ENCODE measurements around the gene PTX4.

The PTX4 gene

GRCh38 chr16:1500465-1501150 is 11.9 kb upstream of the PTX4 start:
- DNase-seq (ENCODE audit: low read depth in 2 of 2), result no peak

DNA sequence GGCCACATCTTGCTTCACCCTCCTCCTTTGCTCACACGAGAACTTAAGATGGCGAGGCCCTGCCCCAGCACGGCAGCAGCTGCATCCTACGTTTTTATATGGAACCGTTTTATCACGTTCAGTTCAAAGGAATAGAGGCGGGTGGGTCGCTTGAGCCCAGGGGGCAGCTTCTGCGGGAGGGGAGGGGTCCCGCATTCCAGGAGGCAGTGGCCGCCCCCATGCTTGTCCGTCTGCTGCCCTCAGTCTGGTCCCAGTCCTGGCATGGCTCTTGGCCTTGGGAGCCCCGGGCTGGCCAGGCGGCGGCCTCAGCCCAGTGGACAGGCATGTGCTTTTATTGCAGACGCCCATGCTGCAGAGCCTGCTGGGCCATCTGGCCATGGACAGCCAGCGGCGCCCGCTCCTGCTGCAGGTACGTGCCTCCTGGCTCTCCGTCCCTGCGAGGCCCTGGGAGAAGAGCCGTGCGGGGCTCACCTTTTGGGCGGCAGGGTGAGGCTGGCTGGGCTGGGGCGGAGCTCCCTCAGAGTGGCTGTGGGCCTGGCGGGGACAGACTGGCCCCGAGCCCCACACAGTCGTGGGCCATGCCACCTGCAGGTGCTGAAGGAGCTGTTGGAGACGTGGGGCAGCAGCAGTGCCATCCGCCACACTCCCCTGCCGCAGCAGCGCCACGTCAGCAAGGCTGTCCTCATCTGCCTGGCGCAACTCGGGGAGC is 11.2 kb upstream of the PTX4 start:
- no peak for DNase-seq (ENCODE audit: low read depth in 2 of 2)

DNA sequence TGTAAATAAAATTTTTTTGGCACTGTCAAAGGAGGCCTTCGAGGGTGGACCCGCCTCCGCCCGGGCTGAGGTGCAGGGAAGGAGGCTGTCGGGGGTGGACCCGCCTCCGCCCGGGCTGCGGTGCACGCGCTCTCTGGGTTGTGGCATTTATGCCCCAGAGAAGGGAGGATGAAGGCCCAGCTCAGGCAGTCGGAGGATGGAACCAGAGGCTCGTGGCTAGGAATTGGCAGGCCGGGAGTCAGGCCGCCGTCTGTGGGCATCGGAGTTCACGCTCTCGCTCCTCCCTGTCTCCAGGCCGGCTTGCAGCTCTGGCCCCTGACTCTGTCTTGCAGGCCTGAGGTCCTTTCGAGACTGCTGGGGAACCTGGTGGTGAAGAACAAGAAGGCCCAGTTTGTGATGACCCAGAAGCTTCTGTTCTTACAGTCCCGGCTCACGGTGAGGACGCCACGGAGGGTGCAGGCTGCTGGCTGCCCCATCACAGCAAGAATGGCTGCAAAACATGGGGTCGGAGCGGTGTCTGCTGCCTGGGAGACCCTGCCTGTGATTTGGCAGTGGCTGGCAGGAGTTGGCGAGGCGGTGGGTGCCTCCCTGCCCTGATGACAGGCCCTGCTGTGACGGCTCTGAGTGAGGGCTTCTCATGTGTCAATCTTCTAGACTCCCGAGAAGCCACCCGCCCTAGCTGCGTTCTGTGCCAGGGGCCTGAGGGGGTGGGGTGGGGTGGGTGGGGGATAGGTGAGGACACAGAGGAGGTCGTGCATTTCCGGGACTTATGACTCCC is 10.3 kb upstream of the PTX4 start:
- DNase-seq (ENCODE audit: low read depth in 2 of 2), result no peak

DNA sequence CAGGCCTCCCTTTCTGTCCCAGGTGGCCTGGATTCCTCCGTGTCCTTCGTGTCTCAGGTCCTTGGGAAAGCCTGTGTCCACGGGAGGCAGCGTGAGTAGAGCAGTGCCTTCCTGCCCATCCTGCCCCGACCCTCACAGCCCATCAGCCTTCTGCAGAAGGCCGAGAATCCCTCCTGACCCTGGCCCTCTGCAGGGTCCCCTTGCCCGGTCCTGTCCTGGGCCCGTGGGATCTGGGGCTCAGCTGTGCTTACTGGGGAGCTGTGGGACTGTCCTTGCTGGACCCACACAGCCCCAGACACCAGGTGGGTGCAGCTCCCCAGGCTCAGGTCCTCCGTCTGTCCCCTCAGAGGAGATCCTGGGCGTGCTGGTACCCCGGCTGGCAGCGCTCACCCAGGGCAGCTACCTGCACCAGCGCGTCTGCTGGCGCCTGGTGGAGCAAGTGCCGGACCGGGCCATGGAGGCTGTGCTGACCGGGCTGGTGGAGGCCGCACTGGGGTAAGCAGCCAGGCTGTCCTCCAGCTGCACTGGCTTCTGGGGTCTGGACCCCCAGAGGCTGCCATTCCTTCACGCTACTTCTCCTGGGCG is 8.4 kb upstream of the PTX4 start:
- DNase-seq (ENCODE audit: low read depth in 2 of 2), result no peak

GRCh38 chr16:1496464-1496863 is 7.7 kb upstream of the PTX4 start:
- no peak for DNase-seq (ENCODE audit: low read depth in 2 of 2)

GRCh38 chr16:1495889-1496262 is 7.1 kb upstream of the PTX4 start:
- no peak for DNase-seq (ENCODE audit: low read depth in 2 of 2)

DNA sequence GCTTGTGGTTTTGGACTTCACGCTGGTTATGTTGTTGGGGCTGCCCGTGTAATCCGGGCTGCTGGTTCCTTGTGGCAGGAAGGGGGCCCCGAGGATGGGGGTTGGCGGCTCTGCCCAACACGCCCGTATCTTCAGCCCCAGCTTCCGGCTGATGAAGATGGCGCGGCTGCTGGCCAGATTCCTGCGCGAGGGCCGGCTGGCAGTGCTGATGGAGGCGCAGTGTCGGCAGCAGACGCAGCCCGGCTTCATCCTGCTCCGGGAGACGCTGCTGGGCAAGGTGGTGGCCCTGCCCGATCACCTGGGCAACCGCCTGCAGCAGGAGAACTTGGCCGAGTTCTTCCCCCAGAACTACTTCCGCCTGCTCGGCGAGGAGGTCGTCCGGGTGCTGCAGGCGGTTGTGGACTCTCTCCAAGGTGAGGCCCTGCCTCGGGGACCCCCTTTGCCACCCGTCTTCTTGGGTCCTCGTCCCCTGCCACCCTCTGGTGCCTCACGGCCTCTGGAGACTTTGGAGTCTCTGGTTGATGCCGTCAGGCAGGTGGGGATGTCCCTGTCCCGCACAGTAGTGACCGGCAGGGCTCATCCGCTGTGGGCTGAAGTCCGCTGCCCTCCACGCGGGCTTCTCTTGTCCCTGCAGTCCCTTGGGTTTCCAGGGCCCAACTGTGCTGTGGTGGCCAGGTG is 6.6 kb upstream of the PTX4 start:
- no peak for DNase-seq (ENCODE audit: low read depth in 2 of 2)

DNA sequence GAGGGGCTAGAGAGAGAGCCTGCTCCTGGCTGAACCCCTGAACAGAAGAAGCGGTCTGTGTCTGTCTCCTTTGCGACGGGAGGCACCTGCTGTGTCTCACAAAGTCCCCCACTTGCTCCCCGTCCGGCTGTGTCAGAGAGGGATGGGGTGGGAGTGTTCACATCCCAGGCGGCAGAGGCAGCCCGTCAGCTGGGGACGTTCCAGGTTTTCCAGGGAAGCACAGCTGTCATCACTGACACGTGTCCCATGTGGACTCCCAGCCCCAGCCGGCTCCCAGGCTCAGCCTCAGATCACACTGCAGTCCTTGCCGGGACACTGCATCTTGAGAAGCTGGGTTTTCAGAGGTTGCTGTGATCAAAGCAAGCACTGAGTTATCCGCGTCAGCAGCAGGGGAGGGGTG is 6.0 kb upstream of the PTX4 start:
- DNase-seq (ENCODE audit: low read depth in 2 of 2), result no peak

GRCh38 chr16:1494129-1494640 is 5.4 kb upstream of the PTX4 start:
- DNase-seq (ENCODE audit: low read depth in 2 of 2), result no peak

- no peak for DNase-seq (ENCODE audit: low read depth in 2 of 2)
Measured at GRCh38 chr16:1493746-1494094, 5.0 kb upstream of the PTX4 start.

DNA sequence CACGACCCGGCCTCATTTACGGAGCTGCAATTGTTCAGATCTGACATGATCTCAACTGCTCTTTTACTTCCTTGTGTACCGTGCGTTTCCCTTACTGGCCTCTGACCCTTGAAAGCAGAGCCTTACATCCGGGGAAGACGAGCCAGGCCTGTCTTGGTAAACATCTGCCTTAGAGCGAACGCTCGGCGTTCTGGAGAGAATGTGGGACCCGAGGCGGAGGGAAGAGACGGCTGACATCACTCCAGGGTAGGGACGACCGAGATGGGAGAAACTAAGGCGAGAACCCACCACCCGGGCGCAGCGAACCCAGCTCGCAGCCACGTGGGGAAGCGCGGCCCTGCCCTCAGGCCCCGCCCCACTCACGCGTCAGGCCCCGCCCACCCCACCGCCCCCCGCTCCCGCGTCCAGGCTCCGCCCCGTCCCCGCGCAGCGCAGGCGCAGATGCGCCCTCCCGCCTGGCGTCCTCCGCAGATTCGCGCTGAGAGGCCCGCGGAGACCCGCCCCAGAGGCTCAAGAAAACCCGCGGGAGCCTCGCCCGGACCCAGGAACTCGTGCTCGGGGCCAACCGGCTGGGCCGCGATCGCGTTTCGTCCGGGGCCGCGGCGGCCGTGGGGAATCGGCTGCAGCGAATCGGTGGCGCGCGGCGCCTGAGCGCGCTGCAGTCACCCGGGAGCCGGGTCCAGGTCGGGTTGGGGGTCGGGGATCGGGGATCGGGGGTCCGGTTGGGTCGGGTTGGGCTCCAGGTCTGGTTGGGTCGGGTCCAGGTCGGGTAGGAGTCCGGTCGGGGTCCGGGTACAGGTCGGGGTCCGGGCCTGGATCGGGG is 4.4 kb upstream of the PTX4 start, which contains the start of gene TELO2:
TSS of gene TELO2 (plus strand) at position 438 of the 823 bp plus-strand sequence. CDS start 922 bp downstream, outside the sequence.
- peak; percentile 78 to 82 for DNase-seq (ENCODE audit: low read depth in 2 of 2)

DNA sequence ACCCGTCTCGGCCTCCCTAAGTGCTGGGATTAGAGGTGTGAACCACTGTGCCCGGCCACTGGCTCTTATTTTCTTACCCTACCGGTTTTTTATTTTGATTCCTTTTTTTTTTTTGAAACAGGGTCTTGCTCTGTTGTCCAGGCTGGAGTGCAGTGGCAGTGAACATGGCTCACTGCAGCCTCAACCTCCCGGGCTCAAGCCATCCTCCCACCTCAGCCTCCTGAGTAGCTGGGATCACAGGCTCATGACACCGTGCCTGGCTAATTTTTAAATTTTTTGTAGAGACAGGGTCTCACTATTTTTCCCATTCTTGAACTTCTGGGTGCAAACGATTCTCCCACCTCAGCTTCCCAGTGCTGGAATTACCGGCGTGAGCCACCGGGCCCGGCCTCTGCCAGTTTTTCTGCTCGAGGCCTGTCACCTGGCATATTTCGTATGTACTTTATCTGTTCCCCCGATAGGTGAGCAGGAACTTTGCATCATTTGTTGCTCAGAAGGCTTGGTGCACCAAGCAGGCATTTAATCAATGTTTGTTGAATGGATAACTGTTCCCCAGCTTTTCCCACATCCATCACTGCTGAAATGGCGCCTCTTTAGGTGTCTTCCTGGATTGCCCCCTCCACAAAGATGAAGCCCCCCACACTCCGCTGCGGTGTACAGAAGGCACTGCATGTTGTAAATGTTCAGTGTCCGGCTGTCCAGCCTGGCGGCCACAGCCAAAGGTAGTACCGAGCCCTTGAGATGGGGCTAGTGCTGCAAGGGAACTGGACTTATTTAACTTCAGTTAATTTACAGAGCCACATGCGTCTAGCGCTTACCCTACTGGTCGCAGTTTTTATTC is 3.6 kb upstream of the PTX4 start:
- no peak for DNase-seq (ENCODE audit: low read depth in 2 of 2)

GRCh38 chr16:1491327-1491726 is 2.6 kb upstream of the PTX4 start:
- no peak for DNase-seq (ENCODE audit: low read depth in 2 of 2)

GRCh38 chr16:1489077-1489476 is 333 bp upstream of the PTX4 start:
- no peak for DNase-seq (ENCODE audit: low read depth in 2 of 2)

GRCh38 chr16:1488054-1488601 is 616 bp downstream of the PTX4 start:
- no peak for DNase-seq (ENCODE audit: low read depth in 2 of 2)

- DNase-seq (ENCODE audit: low read depth in 2 of 2), result no peak
Measured at GRCh38 chr16:1487395-1488053, 1.2 kb downstream of the PTX4 start.

DNA sequence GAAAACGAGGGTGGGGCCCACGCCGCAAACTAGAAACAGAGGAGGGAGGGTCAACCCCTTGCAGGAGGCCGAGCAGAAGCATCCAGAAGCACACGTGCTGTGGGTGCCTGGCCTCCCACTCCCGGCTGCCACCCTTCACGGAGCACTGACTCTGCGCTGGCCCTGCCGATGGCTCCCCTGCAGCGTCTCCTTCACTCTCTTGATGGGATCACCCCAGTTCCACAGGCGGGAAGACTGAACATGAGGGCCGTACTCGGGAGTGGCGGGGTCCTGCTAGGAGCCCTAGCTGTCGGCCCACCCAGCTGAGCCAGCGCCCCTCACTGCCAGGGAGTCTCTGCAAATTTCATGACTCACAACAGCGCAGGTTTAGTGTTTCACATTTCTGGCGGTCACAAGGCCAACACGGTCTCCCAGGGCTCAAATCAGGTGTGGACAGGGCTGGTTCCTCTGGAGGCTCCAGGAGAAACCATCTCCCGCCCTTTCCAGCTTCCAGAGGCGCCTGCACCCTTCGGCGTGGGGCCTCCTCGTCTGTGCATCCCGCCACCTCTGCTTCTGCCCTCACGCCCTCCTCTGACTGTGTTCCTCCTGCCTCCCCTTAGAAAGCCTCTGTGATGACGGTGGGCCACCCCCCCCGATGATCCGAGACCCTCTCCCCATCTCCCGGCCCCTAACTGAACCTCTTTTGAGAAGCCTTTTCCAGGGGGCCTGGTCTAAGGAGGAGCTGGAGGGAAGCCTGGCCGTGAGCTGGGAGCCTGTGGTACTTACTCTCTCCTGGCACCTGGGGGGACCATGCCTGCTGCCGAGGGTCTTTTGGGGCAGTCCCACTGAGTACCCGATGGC is 2.0 kb downstream of the PTX4 start:
- DNase-seq (ENCODE audit: low read depth in 2 of 2), result no peak

DNA sequence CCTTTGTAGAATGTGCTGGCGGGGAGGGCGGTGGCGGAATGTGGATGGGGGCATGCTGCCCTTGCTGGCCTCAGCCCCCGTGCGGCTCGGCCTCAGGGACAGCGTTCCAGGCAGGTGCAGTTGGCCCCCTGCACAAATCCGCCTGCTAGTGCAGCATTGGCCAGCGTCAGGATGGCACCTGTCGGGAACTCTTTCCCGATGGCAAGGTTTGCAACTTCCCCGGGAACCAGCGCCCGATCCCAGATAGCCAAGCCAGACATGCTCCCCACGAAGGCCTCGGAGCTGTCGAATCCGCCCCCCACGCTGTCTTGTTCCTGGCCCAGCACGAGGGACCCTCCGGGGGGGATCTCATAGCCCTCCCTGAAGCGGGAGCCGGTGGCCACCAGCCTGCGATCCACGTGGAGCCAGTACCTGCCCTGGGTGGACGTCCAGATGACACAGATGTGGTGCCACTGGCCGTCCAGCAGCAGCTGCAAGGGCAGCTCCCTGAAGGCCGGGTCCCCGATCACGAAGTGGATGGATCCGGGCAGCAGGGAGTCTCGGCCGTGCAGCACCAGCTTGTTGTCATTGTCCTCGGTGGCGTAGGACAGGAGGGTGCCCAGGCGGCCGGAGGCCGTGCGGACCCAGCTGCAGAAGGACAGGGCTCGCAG is 2.8 kb downstream of the PTX4 start:
- DNase-seq (ENCODE audit: low read depth in 2 of 2), result no peak
